Mononuclear cell (primary cell): Measurements from ENCODE around the gene SLC16A11. TPM values are rescaled to one million over a fixed set of nuclear protein-coding genes. Genes with fewer than 3 reads are reported as not detected.

Experiments
- H3K27me3 ChIP-seq: 2 replicates; pipeline ENCODE4 v1.6.0; 2011; ENCODE audit warnings: low read length, control low read depth; ENCODE audit not compliant: insufficient read depth
- H3K4me1 ChIP-seq: 2 replicates; pipeline ENCODE4 v1.5.1; 2011; ENCODE audit warnings: mild to moderate bottlenecking, low read length, control low read depth; ENCODE audit not compliant: insufficient read depth
- H3K4me3 ChIP-seq: 2 replicates; pipeline ENCODE4 v1.5.1; 2011; ENCODE audit warnings: mild to moderate bottlenecking, low read length, moderate library complexity
- H3K9me3 ChIP-seq: 2 replicates; pipeline ENCODE4 v1.5.1; 2011; ENCODE audit warnings: low read depth, mild to moderate bottlenecking, control low read depth, low read length
- total RNA-seq: library from RNA; depleted of rRNA; stranded (reverse); fragments of >200 nt; gene quantifications from one replicate; pipeline ENCODE4 v1.2.3, GENCODE V29; 2012

Gene SLC16A11
- total RNA-seq, 1 donor: 0.63 TPM

DNA sequence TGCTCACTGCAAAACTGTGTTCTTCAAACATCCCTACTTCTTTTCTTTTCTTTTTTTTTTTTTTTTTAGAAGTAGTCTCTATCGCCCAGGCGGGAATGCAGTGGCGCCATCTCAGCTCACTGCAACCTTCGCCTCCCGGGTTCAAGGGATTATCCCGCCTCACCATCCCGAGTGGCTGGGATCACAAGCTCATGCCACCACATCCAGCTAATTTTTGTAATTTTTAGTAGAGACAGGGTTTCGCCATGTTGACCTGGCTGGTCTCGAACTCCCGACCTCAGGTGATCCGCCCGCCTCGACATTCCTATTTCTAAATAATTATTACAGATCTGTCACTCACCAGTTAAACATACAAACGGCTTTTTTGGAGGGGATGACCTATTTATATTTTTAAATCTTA lies 32.5 kb downstream of the SLC16A11 start:
- Histone ChIP-seq H3K27me3 (no peaks in the 10 kb centered on the region), H3K4me1 (peaks cover 50% of the 10 kb centered on the region), H3K9me3 (no peaks in the 10 kb centered on the region), H3K4me3 (peak overlapping the region; percentile 75)

- peaks cover 41% of the 10 kb centered on the region for H3K4me1 ChIP-seq
These were observed 33.4 kb downstream of the SLC16A11 start for GRCh38 chr17:7010523-7010922.

DNA sequence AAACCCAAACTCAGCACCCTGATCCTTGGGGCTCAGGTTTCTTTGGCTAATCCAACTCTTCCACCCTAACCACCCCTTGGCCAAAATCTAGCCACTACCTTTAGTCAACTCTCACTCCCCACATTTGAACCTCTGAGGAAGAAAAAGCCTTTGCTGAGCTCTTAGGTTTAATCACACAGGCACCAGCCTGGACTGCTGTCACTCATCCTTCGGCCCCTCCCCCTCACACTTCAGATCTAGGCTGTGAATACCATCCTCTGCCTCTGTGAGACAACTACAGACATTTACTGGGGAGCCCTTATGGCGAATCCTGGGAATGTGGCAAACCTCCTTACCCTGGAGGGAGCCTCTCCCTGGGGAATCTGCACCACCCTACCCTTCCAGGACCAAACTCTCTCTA lies 36.7 kb downstream of the SLC16A11 start:
- Histone ChIP-seq H3K27me3 (no peaks in the 10 kb centered on the region), H3K4me3 (no peak overlapping the region), H3K9me3 (no peaks in the 10 kb centered on the region), H3K4me1 (peaks cover 24% of the 10 kb centered on the region)

More at GRCh38 chr17:7010523-7010922, 33.4 kb downstream of the SLC16A11 start:
- Histone ChIP-seq H3K9me3 (no peaks in the 10 kb centered on the region), H3K27me3 (no peaks in the 10 kb centered on the region), H3K4me3 (no peak overlapping the region)

- H3K27me3 ChIP-seq: no peaks in the 10 kb centered on the region
- no peaks in the 10 kb centered on the region for H3K9me3 ChIP-seq
- no peak overlapping the region for H3K4me3 ChIP-seq
- H3K4me1 ChIP-seq: peaks cover 13% of the 10 kb centered on the region
These were observed 38.2 kb downstream of the SLC16A11 start for GRCh38 chr17:7005716-7006115.

DNA sequence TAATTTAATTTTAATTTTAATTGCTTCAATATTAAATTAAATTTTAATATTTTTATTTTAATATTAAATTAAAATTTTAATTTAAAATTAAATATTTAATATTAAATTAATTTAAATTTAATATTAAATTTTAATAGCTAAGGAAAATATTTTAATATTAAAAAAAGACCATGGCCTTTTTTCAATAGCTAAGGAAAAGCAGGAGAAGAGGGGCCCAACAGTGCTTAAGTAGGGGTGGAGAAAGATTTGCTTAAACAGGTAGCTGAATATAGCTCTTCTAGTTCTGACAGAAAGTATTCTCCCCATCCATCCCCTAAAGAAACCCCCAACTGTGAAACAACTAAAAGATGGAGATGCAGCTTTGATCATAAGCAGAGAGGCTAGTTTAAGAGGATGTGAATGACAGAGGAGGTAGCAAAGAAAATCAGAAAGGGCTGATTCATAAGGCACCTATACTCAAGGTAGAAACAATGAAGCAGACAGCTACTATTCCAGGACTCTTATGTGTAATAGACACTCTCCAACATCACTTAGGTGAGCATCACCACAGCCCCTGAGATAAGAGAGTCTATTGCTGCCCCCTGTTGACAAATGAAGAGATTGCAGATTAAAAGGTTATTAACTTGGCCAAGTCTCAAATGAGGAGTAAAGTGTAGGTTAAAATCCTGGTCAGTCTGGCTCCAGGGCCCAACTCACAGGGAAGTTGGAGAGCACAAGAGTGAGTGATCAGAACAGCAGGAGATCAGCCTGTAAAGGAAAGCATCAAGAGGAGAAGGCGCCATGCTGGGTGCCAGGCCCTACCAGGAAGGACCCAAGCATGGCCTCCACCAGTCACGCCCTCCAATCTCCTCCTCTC lies 39.3 kb downstream of the SLC16A11 start:
- H3K27me3 ChIP-seq: no peaks in the 10 kb centered on the region
- no peaks in the 10 kb centered on the region for H3K9me3 ChIP-seq
- H3K4me3 ChIP-seq: no peak overlapping the region
- H3K4me1 ChIP-seq: peaks cover 2% of the 10 kb centered on the region

DNA sequence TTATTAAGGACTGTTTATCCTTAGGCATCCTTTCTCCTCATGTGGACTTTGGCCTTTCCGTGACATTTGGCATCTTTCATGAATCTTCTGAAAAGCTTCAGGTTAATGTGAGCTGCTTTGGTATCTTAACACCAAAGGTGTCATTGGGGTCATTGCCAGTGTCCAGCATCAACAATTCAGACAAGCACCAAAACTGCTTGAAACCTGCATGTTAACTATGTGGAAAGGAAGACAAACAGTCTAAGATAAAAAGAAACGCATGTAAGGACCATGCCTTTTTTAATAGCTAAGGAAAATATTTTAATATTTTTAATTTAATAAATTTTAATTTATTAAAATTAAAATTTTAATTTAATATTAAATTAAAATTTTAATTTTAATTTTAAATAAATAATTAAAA lies 40.1 kb downstream of the SLC16A11 start:
- no peak overlapping the region for H3K4me3 ChIP-seq
- no peaks in the 10 kb centered on the region for H3K27me3 ChIP-seq
- no peaks in the 10 kb centered on the region for H3K4me1 ChIP-seq
- H3K9me3 ChIP-seq: no peaks in the 10 kb centered on the region

GRCh38 chr17:7002288-7003047 lies 41.4 kb downstream of the SLC16A11 start:
- Histone ChIP-seq H3K9me3 (no peaks in the 10 kb centered on the region), H3K27me3 (no peaks in the 10 kb centered on the region), H3K4me3 (no peak overlapping the region), H3K4me1 (no peaks in the 10 kb centered on the region)

DNA sequence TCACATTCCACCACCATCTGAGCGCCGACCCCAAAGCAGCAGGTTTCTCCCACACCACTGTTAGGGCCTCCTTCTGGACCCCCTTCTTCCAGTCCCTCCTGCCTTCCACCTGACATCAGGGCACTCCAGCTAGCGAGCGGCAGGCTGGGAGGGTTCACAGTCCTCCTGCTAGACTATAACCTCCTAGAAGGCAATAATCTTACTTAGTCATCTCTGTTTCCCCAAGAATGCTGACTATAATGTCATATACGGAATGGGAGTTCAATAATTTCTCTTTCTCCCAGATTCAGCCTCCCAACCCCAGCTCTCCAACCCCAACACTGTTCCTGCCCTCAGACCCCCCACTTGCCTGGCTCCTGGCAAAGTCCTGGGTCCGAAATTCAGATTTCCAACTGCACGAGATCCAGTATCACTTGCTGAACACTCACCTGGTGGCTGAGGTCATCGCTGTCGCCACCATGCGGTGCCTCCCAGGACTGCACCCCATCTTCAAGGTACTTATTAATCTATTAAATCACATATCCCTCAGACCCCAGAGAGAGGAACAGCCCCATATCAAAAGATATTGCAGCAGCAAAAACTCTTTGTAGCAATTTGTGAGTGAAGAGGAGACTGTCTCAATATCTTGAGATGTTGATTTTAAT lies 42.5 kb downstream of the SLC16A11 start:
- Histone ChIP-seq H3K9me3 (no peaks in the 10 kb centered on the region), H3K4me1 (no peaks in the 10 kb centered on the region), H3K27me3 (no peaks in the 10 kb centered on the region), H3K4me3 (no peak overlapping the region)

- H3K4me1 ChIP-seq: no peaks in the 10 kb centered on the region
- H3K4me3 ChIP-seq: no peak overlapping the region
- H3K27me3 ChIP-seq: no peaks in the 10 kb centered on the region
- no peaks in the 10 kb centered on the region for H3K9me3 ChIP-seq
These were observed 44.9 kb downstream of the SLC16A11 start for GRCh38 chr17:6998855-6999508.

- H3K9me3 ChIP-seq: no peaks in the 10 kb centered on the region
- no peaks in the 10 kb centered on the region for H3K4me1 ChIP-seq
- no peak overlapping the region for H3K4me3 ChIP-seq
- H3K27me3 ChIP-seq: no peaks in the 10 kb centered on the region
These were observed 46.7 kb downstream of the SLC16A11 start for GRCh38 chr17:6997171-6997570.

GRCh38 chr17:6996256-6997011 lies 47.5 kb downstream of the SLC16A11 start:
- no peak overlapping the region for H3K4me3 ChIP-seq

DNA sequence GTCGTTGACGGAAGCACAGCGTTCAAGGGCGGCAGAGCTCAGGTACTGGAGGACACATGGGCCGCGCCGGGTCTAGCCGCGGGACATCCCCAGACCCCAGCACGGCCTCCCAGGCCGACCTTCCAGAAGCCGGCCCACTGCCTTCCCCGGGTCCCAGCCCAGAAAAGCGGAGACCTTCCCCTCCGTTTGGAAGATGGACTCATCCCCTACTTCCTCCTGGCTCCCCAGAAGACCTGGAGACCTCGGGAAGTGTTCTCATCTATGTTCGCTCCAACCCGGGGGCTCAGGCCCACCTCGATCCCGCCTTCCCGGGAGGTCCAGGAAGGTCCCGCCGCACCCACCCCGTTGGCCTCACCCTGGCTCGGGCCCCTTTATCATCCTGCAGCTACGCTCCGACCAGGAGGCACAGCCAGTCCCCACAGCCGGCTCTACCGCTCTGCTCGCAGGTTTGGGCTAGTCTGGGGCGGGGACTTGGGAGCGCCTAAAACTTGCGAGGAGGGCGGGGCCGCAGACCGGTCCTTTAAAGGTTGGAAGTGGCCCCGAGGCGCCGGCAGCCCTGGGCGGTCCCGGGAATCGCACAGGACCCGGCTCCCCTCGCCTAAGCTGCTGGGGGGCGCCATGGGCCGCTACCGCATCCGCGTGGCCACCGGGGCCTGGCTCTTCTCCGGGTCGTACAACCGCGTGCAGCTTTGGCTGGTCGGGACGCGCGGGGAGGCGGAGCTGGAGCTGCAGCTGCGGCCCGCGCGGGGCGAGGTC lies 48.2 kb downstream of the SLC16A11 start, which contains the start of gene ALOX12:
Gene ALOX12, plus strand, starts transcription at position 550 of the 756 bp plus-strand sequence. Its CDS starts 69 bp downstream, at position 619.
- no peaks in the 10 kb centered on the region for H3K4me1 ChIP-seq
- no peaks in the 10 kb centered on the region for H3K9me3 ChIP-seq
- no peaks in the 10 kb centered on the region for H3K27me3 ChIP-seq
- no peak within 1 kb of the TSS for H3K4me3 ChIP-seq

More at GRCh38 chr17:6996256-6997011, 47.5 kb downstream of the SLC16A11 start:
- Histone ChIP-seq H3K4me1 (no peaks in the 10 kb centered on the region), H3K27me3 (no peaks in the 10 kb centered on the region), H3K9me3 (no peaks in the 10 kb centered on the region)

DNA sequence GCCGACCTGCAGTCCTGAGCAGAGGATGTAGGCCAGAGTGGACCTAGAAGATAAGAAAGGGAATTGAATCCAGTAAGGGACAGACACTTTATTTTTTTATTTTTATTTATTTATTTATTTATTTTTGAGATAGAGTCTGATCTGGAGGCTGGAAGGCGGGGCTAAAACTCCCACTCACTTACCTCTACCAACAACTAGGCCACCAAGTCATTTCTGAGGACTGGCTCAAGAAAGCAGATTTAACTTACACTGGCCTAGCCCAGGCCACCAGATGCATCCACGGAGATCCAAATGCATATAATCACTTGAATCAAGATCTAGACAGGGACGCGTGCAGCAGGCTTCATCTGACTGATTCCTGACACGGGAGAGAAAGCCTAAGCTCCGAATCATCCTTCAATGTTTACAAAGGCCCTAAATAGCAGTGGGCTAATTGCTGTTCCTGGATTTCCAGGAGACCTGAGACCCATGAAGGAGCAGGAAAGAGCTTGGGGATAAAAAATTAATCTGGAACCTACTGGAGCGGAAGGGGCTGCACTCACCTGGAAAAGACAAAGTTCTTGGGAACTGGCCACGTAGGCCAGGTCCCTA lies 49.1 kb downstream of the SLC16A11 start:
- Histone ChIP-seq H3K9me3 (no peaks in the 10 kb centered on the region), H3K4me1 (no peaks in the 10 kb centered on the region), H3K4me3 (no peak overlapping the region), H3K27me3 (no peaks in the 10 kb centered on the region)
